Neural progenitor cell (in vitro differentiated cells): Measurements from ENCODE around the gene B4GALT5.

Experiments used
- EZH2phosphoT487 ChIP-seq: fragments of 200-600 bp; sonication (generic); IDR thresholded peaks from 2 replicates; pipeline ENCODE4 v1.6.1; 2017; ENCODE audit warnings: antibody characterized with exemption
- TF ChIP-seq, protein P1 (sequence below): fragments of 200-600 bp; sonication (generic); IDR thresholded peaks from 2 replicates; pipeline ENCODE4 v1.5.1; 2017; ENCODE audit warnings: antibody characterized with exemption, mild to moderate bottlenecking

GRCh38 chr20:49659056-49659455, 54.6 kb downstream of the B4GALT5 start:
- TF ChIP-seq, protein P1, sequence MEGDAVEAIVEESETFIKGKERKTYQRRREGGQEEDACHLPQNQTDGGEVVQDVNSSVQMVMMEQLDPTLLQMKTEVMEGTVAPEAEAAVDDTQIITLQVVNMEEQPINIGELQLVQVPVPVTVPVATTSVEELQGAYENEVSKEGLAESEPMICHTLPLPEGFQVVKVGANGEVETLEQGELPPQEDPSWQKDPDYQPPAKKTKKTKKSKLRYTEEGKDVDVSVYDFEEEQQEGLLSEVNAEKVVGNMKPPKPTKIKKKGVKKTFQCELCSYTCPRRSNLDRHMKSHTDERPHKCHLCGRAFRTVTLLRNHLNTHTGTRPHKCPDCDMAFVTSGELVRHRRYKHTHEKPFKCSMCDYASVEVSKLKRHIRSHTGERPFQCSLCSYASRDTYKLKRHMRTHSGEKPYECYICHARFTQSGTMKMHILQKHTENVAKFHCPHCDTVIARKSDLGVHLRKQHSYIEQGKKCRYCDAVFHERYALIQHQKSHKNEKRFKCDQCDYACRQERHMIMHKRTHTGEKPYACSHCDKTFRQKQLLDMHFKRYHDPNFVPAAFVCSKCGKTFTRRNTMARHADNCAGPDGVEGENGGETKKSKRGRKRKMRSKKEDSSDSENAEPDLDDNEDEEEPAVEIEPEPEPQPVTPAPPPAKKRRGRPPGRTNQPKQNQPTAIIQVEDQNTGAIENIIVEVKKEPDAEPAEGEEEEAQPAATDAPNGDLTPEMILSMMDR, result no peak
- no peak for TF ChIP-seq EZH2phosphoT487
